Activated B cell treated with CpG ODN at 0.5 μM for 24 hours (primary cell): Measurements from ENCODE around the gene MAGT1. TPM values are rescaled to one million over a fixed set of nuclear protein-coding genes. Genes with fewer than 3 reads are reported as not detected.
"Not testable (repeated sequence)": the region's sequence is repeated elsewhere in the genome, so short reads cannot be mapped to it uniquely, and the experiment has no call there.

ENCODE experiments used
- ATAC-seq: fragments of 200-7000 bp; cut with Tn5 transposase; one replicate; pipeline ENCODE4 v1.10.0; 2021; ENCODE audit warnings: low read depth, mild to moderate bottlenecking, moderate library complexity
- CTCF ChIA-PET: fragments of 350-600 bp; sonication (Branson Sonifier 250); formaldehyde crosslinking; loops from one replicate; lab custom pipeline; 2021; ENCODE audit warnings: antibody characterized with exemption; lab: Charles Lee
- POLR2A ChIA-PET: fragments of 350-600 bp; sonication (Branson Sonifier 250); formaldehyde crosslinking; loops from one replicate; lab custom pipeline; 2021; ENCODE audit warnings: antibody characterized with exemption; lab: Charles Lee
- DNase-seq: peaks from one replicate; pipeline ENCODE4 v3.0.0; 2022
- H3K27ac Mint-ChIP-seq: one replicate; pipeline ENCODE4 v1.8.0; 2020; ENCODE audit warnings: mixed read lengths
- H3K27me3 Mint-ChIP-seq: one replicate; pipeline ENCODE4 v1.8.0; 2021; ENCODE audit warnings: mixed read lengths
- H3K36me3 Mint-ChIP-seq: one replicate; pipeline ENCODE4 v1.8.0; 2021; ENCODE audit warnings: low read depth, mixed read lengths
- H3K4me1 Mint-ChIP-seq: one replicate; pipeline ENCODE4 v1.8.0; 2021; ENCODE audit warnings: mixed read lengths
- H3K4me3 Mint-ChIP-seq: one replicate; pipeline ENCODE4 v1.8.0; 2020; ENCODE audit warnings: mild to moderate bottlenecking, mixed read lengths
- H3K9me3 Mint-ChIP-seq: one replicate; pipeline ENCODE4 v1.8.0; 2020; ENCODE audit warnings: mixed read lengths
- CTCF ChIP-seq: fragments of 200-600 bp; IDR thresholded peaks from one replicate; pipeline ENCODE4 v1.8.0; 2022; ENCODE audit warnings: antibody characterized with exemption, mild to moderate bottlenecking
- intact Hi-C: fragments of 100-400 bp; cut with micrococcal nuclease; formaldehyde crosslinking; loops from one replicate; pipeline ENCODE4 v1.15.1; 2024
- total RNA-seq: library from RNA; stranded (reverse); gene quantifications from 2 replicates; pipeline ENCODE4 v1.2.3, GENCODE V29; 2022

MAGT1 gene
- total RNA-seq, 1 donor from 2014 or later: 40.2 TPM

GRCh38 chrX:77900688-77901087 lies 5.5 kb upstream of the MAGT1 start:
- Mint-ChIP-seq H3K4me1 (peaks cover 22% of the 10 kb centered on the region), H3K27me3 (no peaks in the 10 kb centered on the region), H3K4me3 (peak overlapping the region; percentile 94), H3K9me3 (no peaks in the 10 kb centered on the region), H3K27ac (no peak overlapping the region), H3K36me3 (peaks cover 35% of the 10 kb centered on the region)
- ATAC-seq (no peak), DNase-seq (no peak)
- intact Hi-C loops: no loop called here
- POLR2A ChIA-PET: interaction anchor here (7.7 kb wide), 1 partner anchor 10 kb away, joined by 63 read pairs; the partner anchor contains the start of gene ATP7A
- TF ChIP-seq CTCF: no peak
- CTCF ChIA-PET: interaction anchor here (2.2 to 2.4 kb wide), 2 partner anchors 9 to 124 kb away, joined by 9 read pairs; partner anchors contain the start of gene ATP7A

GRCh38 chrX:77899081-77899828 lies 4.0 kb upstream of the MAGT1 start, which contains the start of gene COX7B:
COX7B (plus strand) TSS chrX:77899468; CDS start chrX:77899554, 86 bp downstream.
- intact Hi-C loops: loop anchor here (1.0 to 10.0 kb wide), 11 partner anchors 11 to 1726 kb away; partner anchors contain the start of genes ATP7A, ATRX, CYSLTR1 and MAGEE1
- Mint-ChIP-seq H3K36me3 (peaks cover 35% of the 10 kb centered on the region), H3K4me3 (peak within 1 kb of the TSS; percentile 94), H3K27ac (peak within 1 kb of the TSS; percentile 95), H3K4me1 (peaks cover 27% of the 10 kb centered on the region), H3K27me3 (no peaks in the 10 kb centered on the region), H3K9me3 (no peaks in the 10 kb centered on the region)
- peak; percentile 71 for ATAC-seq
- TF ChIP-seq CTCF: no peak
- ChIA-PET POLR2A (interaction anchor here (0.6 to 7.7 kb wide), 8 partner anchors 8 to 1271 kb away, joined by 3 to 63 read pairs (median 4); partner anchors contain the start of genes ATP7A, ATRX and TAF9B), CTCF (interaction anchor here (2.2 to 2.4 kb wide), 2 partner anchors 11 to 125 kb away, joined by 9 read pairs; partner anchors contain the start of gene ATP7A)
- DNase-seq: no peak

GRCh38 chrX:77893713-77894112 lies 1.5 kb downstream of the MAGT1 start:
- H3K27me3 Mint-ChIP-seq: no peaks in the 10 kb centered on the region
- intact Hi-C loops: loop anchor here (10.0 kb wide), 2 partner anchors 1211 to 1241 kb away; no protein-coding TSS in a partner anchor
- POLR2A ChIA-PET: no interaction called here

GRCh38 chrX:77892887-77893286 lies 2.3 kb downstream of the MAGT1 start:
- Mint-ChIP-seq H3K27me3 (no peaks in the 10 kb centered on the region), H3K4me3 (peak overlapping the region; percentile 35), H3K9me3 (no peaks in the 10 kb centered on the region), H3K27ac (no peak overlapping the region), H3K36me3 (peaks cover 18% of the 10 kb centered on the region), H3K4me1 (peaks cover 29% of the 10 kb centered on the region)
- ChIA-PET CTCF (no interaction called here), POLR2A (no interaction called here)
- no peak for TF ChIP-seq CTCF
- DNase-seq (no peak), ATAC-seq (no peak)
- intact Hi-C loops: loop anchor here (10.0 kb wide), 2 partner anchors 1212 to 1242 kb away; no protein-coding TSS in a partner anchor

More at GRCh38 chrX:77893713-77894112, 1.5 kb downstream of the MAGT1 start:
- CTCF ChIA-PET: no interaction called here
- no peak overlapping the region for H3K27ac Mint-ChIP-seq
- H3K4me1 Mint-ChIP-seq: peaks cover 29% of the 10 kb centered on the region
- peaks cover 16% of the 10 kb centered on the region for H3K36me3 Mint-ChIP-seq
- no peak for ATAC-seq
- no peak for DNase-seq
- peak overlapping the region; percentile 11 for H3K4me3 Mint-ChIP-seq
- TF ChIP-seq CTCF: no peak
- H3K9me3 Mint-ChIP-seq: no peaks in the 10 kb centered on the region

GRCh38 chrX:77881418-77881817 lies 13.8 kb downstream of the MAGT1 start:
- ATAC-seq, H3K27ac Mint-ChIP-seq, H3K36me3 Mint-ChIP-seq, DNase-seq, H3K9me3 Mint-ChIP-seq, intact Hi-C loops, H3K27me3 Mint-ChIP-seq, H3K4me1 Mint-ChIP-seq, POLR2A ChIA-PET, CTCF ChIA-PET, H3K4me3 Mint-ChIP-seq: not testable (repeated sequence)
